HFFc6 (cell line): ENCODE results near the gene PLA2G4E. TPM values are rescaled to one million over a fixed set of nuclear protein-coding genes. Genes with fewer than 3 reads are reported as not detected.

Experiments used
- DNase-seq: peaks from one replicate; pipeline ENCODE4 v3.0.0-alpha.2; 2018
- H3K27ac Mint-ChIP-seq: 2 replicates; pipeline ENCODE4 v1.8.0; 2020; ENCODE audit warnings: mild to moderate bottlenecking, mixed read lengths
- H3K27me3 Mint-ChIP-seq: 2 replicates; pipeline ENCODE4 v1.8.0; 2021; ENCODE audit warnings: mild to moderate bottlenecking, moderate library complexity, mixed read lengths; ENCODE audit not compliant: insufficient read depth
- H3K36me3 Mint-ChIP-seq: 2 replicates; pipeline ENCODE4 v1.8.0; 2021; ENCODE audit warnings: low read depth, mixed read lengths
- H3K4me1 Mint-ChIP-seq: 2 replicates; pipeline ENCODE4 v1.8.0; 2020; ENCODE audit warnings: low read depth, mixed read lengths
- H3K4me3 Mint-ChIP-seq: 2 replicates; pipeline ENCODE4 v1.8.0; 2020; ENCODE audit warnings: mild to moderate bottlenecking, moderate library complexity, mixed read lengths
- H3K9me3 Mint-ChIP-seq: 2 replicates; pipeline ENCODE4 v1.8.0; 2020; ENCODE audit warnings: mild to moderate bottlenecking, mixed read lengths
- CTCF ChIP-seq: fragments of 200-600 bp; sonication (generic); IDR thresholded peaks from 2 replicates; pipeline ENCODE4 v1.5.0; 2021; ENCODE audit warnings: antibody characterized with exemption, mild to moderate bottlenecking
- total RNA-seq, 6 experiments: library from RNA; stranded (reverse); fragmentation: NEBNext Ultra II Directional; extraction: Animal tissue kit (Norgen Biotek cat#: 25700); gene quantifications; 2 replicates in 1 of 6; 3 replicates in 5 of 6; pipeline ENCODE4 v1.2.3, GENCODE V29; 2021

The PLA2G4E gene
- total RNA-seq, 6 experiments from 2014 or later, result not detected

- no peak for TF ChIP-seq CTCF
- peaks cover 19% of the 10 kb centered on the region for H3K27me3 Mint-ChIP-seq
- H3K36me3 Mint-ChIP-seq, result no peaks in the 10 kb centered on the region
- H3K4me3 Mint-ChIP-seq, result no peak overlapping the region
- H3K9me3 Mint-ChIP-seq, result no peaks in the 10 kb centered on the region
- no peak overlapping the region for H3K27ac Mint-ChIP-seq
- peaks cover 18% of the 10 kb centered on the region for H3K4me1 Mint-ChIP-seq
- DNase-seq, result no peak
Observed at GRCh38 chr15:41985236-41986160, 35.3 kb downstream of the PLA2G4E start.

DNA sequence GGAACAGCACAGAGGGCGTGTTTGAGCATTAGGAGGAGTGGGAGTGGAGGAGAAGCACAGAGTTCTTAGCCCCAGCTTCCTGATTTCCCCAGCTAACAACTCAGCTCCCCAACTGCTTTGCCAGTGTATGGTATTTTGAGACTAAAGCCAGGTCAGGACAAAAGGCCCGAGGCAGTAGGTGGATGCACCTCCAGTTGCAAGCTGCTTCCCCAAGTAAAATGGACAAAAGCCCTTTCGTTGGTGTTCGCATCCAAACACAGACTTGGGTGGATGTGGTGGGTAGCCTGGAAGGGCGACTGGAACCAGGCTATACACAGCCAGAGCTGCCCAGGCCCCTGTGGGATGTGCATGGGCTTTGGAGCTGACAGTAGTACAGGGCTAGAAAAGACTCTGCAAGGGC lies 36.2 kb downstream of the PLA2G4E start:
- TF ChIP-seq CTCF, result no peak
- no peak for DNase-seq
- H3K4me3 Mint-ChIP-seq, result no peak overlapping the region
- no peaks in the 10 kb centered on the region for H3K36me3 Mint-ChIP-seq
- peaks cover 27% of the 10 kb centered on the region for H3K4me1 Mint-ChIP-seq
- H3K27me3 Mint-ChIP-seq, result peaks cover 19% of the 10 kb centered on the region
- H3K27ac Mint-ChIP-seq, result no peak overlapping the region
- H3K9me3 Mint-ChIP-seq, result no peaks in the 10 kb centered on the region

- Mint-ChIP-seq H3K4me3 (no peak overlapping the region), H3K27ac (no peak overlapping the region), H3K36me3 (no peaks in the 10 kb centered on the region), H3K27me3 (peaks cover 19% of the 10 kb centered on the region), H3K4me1 (peaks cover 29% of the 10 kb centered on the region), H3K9me3 (no peaks in the 10 kb centered on the region)
- DNase-seq, result no peak
- TF ChIP-seq CTCF, result no peak
Observed at GRCh38 chr15:41983621-41984571, 36.9 kb downstream of the PLA2G4E start.

GRCh38 chr15:41983221-41983620 lies 37.6 kb downstream of the PLA2G4E start:
- Mint-ChIP-seq H3K27me3 (peaks cover 18% of the 10 kb centered on the region), H3K9me3 (no peaks in the 10 kb centered on the region), H3K4me3 (no peak overlapping the region), H3K36me3 (no peaks in the 10 kb centered on the region), H3K27ac (no peak overlapping the region), H3K4me1 (peaks cover 29% of the 10 kb centered on the region)
- DNase-seq, result no peak
- peak; percentile 18; the same call in 1 of the 2 replicates for TF ChIP-seq CTCF

DNA sequence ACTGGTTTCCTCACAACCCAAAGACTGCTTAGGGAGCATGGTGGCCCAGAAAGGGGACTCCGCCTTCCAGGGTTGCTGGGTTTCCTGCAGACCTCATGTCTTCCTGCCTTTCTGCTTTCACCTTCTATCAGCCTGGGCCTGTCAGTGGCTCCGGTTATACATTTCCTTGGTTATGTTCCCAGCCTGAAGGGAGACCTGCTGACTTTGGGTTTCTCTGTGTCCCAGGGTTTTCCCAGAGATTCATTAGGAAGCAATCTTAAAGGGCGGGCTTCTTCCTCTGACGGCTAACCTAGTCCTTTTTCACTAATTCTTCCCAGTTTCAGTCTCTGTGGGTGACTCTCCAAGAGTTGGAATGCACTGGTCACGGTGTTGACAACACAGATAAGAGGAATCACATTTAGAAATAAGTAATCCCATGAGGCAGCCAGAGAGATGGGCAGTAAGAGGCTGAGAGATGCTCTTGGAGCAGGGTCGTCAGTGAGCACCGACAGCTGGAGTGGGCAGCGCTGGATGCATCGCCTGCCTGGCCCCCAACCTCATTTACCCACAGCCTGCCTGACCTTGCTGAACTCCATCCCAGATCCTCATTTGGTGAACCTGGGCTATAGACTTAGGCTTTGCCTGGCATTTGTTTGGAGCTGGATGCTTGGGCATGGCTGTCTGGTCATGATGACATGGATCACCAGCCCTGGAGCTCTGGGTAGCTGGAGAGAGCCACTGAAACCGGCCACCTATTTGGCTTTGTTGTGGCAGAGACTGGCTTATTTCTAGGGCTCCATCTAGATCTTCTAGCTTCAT lies 38.5 kb downstream of the PLA2G4E start:
- H3K27me3 Mint-ChIP-seq, result peaks cover 16% of the 10 kb centered on the region
- no peak for DNase-seq
- no peaks in the 10 kb centered on the region for H3K36me3 Mint-ChIP-seq
- peaks cover 29% of the 10 kb centered on the region for H3K4me1 Mint-ChIP-seq
- no peaks in the 10 kb centered on the region for H3K9me3 Mint-ChIP-seq
- TF ChIP-seq CTCF, result no peak
- H3K27ac Mint-ChIP-seq, result no peak overlapping the region
- no peak overlapping the region for H3K4me3 Mint-ChIP-seq
